GM12878 (cell line): ENCODE data around the gene PTRH2. TPM values are rescaled to one million over a fixed set of nuclear protein-coding genes. Genes with fewer than 3 reads are reported as not detected.

Source experiments
- ATAC-seq: fragments of 200-7000 bp; cut with Tn5 transposase; 3 replicates; pipeline ENCODE4 v1.9.1; 2020; ENCODE audit warnings: mild to moderate bottlenecking, moderate library complexity
- BruUV-seq: library from RNA; stranded (reverse); fragments of 400-500 nt; replicated peaks from 2 replicates; lab custom pipeline; 2021; lab: Mats Ljungman, UMichigan
- CTCF ChIA-PET: fragments of 300-600 bp; sonication (Branson Sonifier 250); formaldehyde crosslinking; extraction: SDS; loops from one replicate; lab custom pipeline; 2021; ENCODE audit warnings: inconsistent platforms; lab: Yijun Ruan, JAX
- POLR2A ChIA-PET: fragments of 350-600 bp; formaldehyde crosslinking; extraction: SDS; loops from one replicate; lab custom pipeline; 2021; ENCODE audit warnings: inconsistent platforms; lab: Charles Lee
- RAD21 ChIA-PET: fragments of 300-600 bp; sonication (Branson Sonifier 250); formaldehyde crosslinking; loops from one replicate; lab custom pipeline; 2023; ENCODE audit warnings: antibody characterized with exemption; ENCODE audit not compliant: unreplicated experiment; lab: Charles Lee
- SMC1A ChIA-PET: fragments of 300-600 bp; sonication (Branson Sonifier 250); formaldehyde crosslinking; loops from one replicate; lab custom pipeline; 2023; ENCODE audit not compliant: unreplicated experiment, uncharacterized antibody; lab: Charles Lee
- DNase-seq: peaks from one replicate; pipeline ENCODE4 v3.0.0-alpha.2; 2011; ENCODE audit warnings: low read depth, low spot score
- FAIRE-seq: peaks from 3 replicates; lab custom pipeline; 2011; peaks lifted over from hg19 to GRCh38; lab: Jason Lieb, UNC
- H2AFZ ChIP-seq: 2 replicates; pipeline ENCODE4 v1.6.0; 2011; ENCODE audit warnings: low read depth, low read length, control low read depth; ENCODE audit not compliant: control insufficient read depth
- H3K27ac ChIP-seq: 2 replicates; pipeline ENCODE4 v1.5.1; 2011; ENCODE audit warnings: control low read depth; ENCODE audit not compliant: control insufficient read depth, insufficient read depth
- H3K27me3 ChIP-seq, 2 experiments: replicated peaks in 1 of 2; 2 replicates each; pipeline versions ENCODE4 v1.6.0 to v1.6.1; 2011; ENCODE audit warnings: low read length in 1 of 2; ENCODE audit not compliant: control insufficient read depth in 2 of 2, insufficient read depth in 2 of 2
- H3K36me3 ChIP-seq, 2 experiments: 2 replicates each; pipeline ENCODE4 v1.5.1; 2011; ENCODE audit warnings: low read length in 1 of 2; ENCODE audit not compliant: control insufficient read depth in 2 of 2, insufficient read depth in 2 of 2
- H3K4me1 ChIP-seq: 2 replicates; pipeline ENCODE4 v1.6.1; 2011; ENCODE audit warnings: mild to moderate bottlenecking, low read length, moderate library complexity, mixed read lengths; ENCODE audit not compliant: control insufficient read depth, insufficient read depth
- H3K4me2 ChIP-seq: 2 replicates; pipeline ENCODE4 v1.6.0; 2011; ENCODE audit warnings: control low read depth; ENCODE audit not compliant: control insufficient read depth, insufficient read depth
- H3K4me3 ChIP-seq: fragments of 200-600 bp; sonication (generic); 2 replicates; pipeline ENCODE4 v1.5.1; 2016
- H3K79me2 ChIP-seq: 2 replicates; pipeline ENCODE4 v1.6.0; 2011; ENCODE audit warnings: low read length; ENCODE audit not compliant: control insufficient read depth, insufficient read depth
- H3K9ac ChIP-seq: 2 replicates; pipeline ENCODE4 v1.8.0; 2011; ENCODE audit warnings: low read length, control low read depth, mixed read lengths; ENCODE audit not compliant: control insufficient read depth, insufficient read depth
- H3K9me3 ChIP-seq: replicated peaks from 3 replicates; pipeline ENCODE4 v1.5.1; 2011; ENCODE audit warnings: mild to moderate bottlenecking, low read length; ENCODE audit not compliant: control insufficient read depth, insufficient read depth
- H4K20me1 ChIP-seq: 2 replicates; pipeline ENCODE4 v1.6.0; 2011; ENCODE audit not compliant: control insufficient read depth, insufficient read depth
- BCL11A ChIP-seq: IDR thresholded peaks from 2 replicates; pipeline ENCODE4 v1.6.1; 2011; ENCODE audit warnings: low read depth, low read length
- BRCA1 ChIP-seq: IDR thresholded peaks from 2 replicates; pipeline ENCODE4 v1.6.1; 2011; ENCODE audit warnings: low read depth, low read length, improper control_type of control experiment
- CBX3 ChIP-seq: fragments of 200-600 bp; sonication (generic); IDR thresholded peaks from 2 replicates; pipeline ENCODE4 v1.6.1; 2016; ENCODE audit warnings: low read depth, borderline replicate concordance
- JUND ChIP-seq: IDR thresholded peaks from 2 replicates; pipeline ENCODE4 v1.6.1; 2012; ENCODE audit warnings: low read depth, mild to moderate bottlenecking, low read length, improper control_type of control experiment, moderate library complexity
- MTA2 ChIP-seq: fragments of 450-650 bp; IDR thresholded peaks from 2 replicates; pipeline ENCODE4 v1.6.1; 2016; ENCODE audit warnings: low read depth, mild to moderate bottlenecking, moderate library complexity
- NFXL1 ChIP-seq: fragments of 450-650 bp; IDR thresholded peaks from 2 replicates; pipeline ENCODE4 v1.6.1; 2017; ENCODE audit warnings: antibody characterized with exemption, mild to moderate bottlenecking, borderline replicate concordance
- NFYA ChIP-seq: IDR thresholded peaks from 2 replicates; pipeline ENCODE4 v1.6.1; 2011; ENCODE audit warnings: low read depth, mild to moderate bottlenecking, low read length, improper control_type of control experiment, borderline replicate concordance
- PML ChIP-seq: IDR thresholded peaks from 2 replicates; pipeline ENCODE4 v1.6.1; 2012; ENCODE audit warnings: low read length, inconsistent platforms
- RAD21 ChIP-seq: IDR thresholded peaks from 2 replicates; pipeline ENCODE4 v1.6.1; 2011; ENCODE audit warnings: mild to moderate bottlenecking, low read depth, low read length, moderate library complexity; ENCODE audit not compliant: insufficient read depth
- SMC3 ChIP-seq: IDR thresholded peaks from 2 replicates; pipeline ENCODE4 v1.6.1; 2011; ENCODE audit warnings: low read length, improper control_type of control experiment, borderline replicate concordance
- SREBF1 ChIP-seq: IDR thresholded peaks from 2 replicates; pipeline ENCODE4 v1.6.1; 2012; ENCODE audit warnings: mild to moderate bottlenecking, low read length
- SUPT20H ChIP-seq: IDR thresholded peaks from 2 replicates; pipeline ENCODE4 v1.6.1; 2011; ENCODE audit warnings: low read depth, mild to moderate bottlenecking, low read length, moderate library complexity, borderline replicate concordance; ENCODE audit not compliant: control insufficient read depth
- WGBS: methylation state at CpG from one replicate; pipeline ENCODE4 v1.1.6; 2016; ENCODE audit warnings: low lambda C conversion rate; ENCODE audit not compliant: insufficient replicate concordance, insufficient coverage; ENCODE audit errors: missing lambda C conversion rate; 5-methylcytosine and 5-hydroxymethylcytosine counted together
- in situ Hi-C: fragments of 300-500 bp; cut with MboI; formaldehyde crosslinking; loops from 9 replicates; pipeline ENCODE4 v1.14.3; 2018; ENCODE audit warnings: mixed read lengths
- intact Hi-C: fragments of 100-400 bp; cut with micrococcal nuclease; formaldehyde crosslinking; loops from one replicate; pipeline ENCODE4 v1.14.2; 2022; ENCODE audit not compliant: unreplicated experiment
- polyA plus RNA-seq, 11 experiments: library from polyadenylated mRNA; depleted of rRNA in 4 of 11; unstranded in 6 of 11; stranded (reverse) in 5 of 11; fragments of >200 nt; fragmentation: Nextera tagmentation in 4 of 11; fragmentation: Illumina TruSeq in 1 of 11; extraction: Ambion mirVana in 4 of 11; extraction: Trizol in 1 of 11; gene quantifications; 1 replicate in 1 of 11; 2 replicates in 10 of 11; pipeline versions ENCODE4 v1.2.1 to v1.2.3, GENCODE V29; 2011 to 2016; ENCODE audit warnings: inconsistent platforms in 2 of 11, missing spikeins in 2 of 11, low read depth in 1 of 11
- total RNA-seq, 4 experiments: library from RNA; depleted of rRNA in 3 of 4; stranded (reverse); fragments of >200 nt in 3 of 4; fragmentation: Illumina TruSeq in 1 of 4; extraction: Trizol in 1 of 4; gene quantifications; 2 replicates each; pipeline versions ENCODE4 v1.2.1 to v1.2.3, GENCODE V29; 2013 to 2021
- TF ChIP-seq, protein P1 (sequence below): fragments of 450-650 bp; IDR thresholded peaks from 2 replicates; pipeline ENCODE4 v1.6.1; 2017; ENCODE audit warnings: borderline replicate concordance
- TF ChIP-seq, protein P2 (sequence below), 3 experiments: IDR thresholded peaks in 2 of 3; conservative IDR thresholded peaks in 1 of 3; 2 replicates each; pipeline ENCODE4 v1.5.1; 2011; ENCODE audit warnings: low read depth in 3 of 3, low read length in 3 of 3, mild to moderate bottlenecking in 3 of 3, control low read depth in 2 of 3, moderate library complexity in 2 of 3, inconsistent platforms in 1 of 3, mixed read lengths in 1 of 3; ENCODE audit not compliant: control insufficient read depth in 2 of 3, insufficient read depth in 1 of 3; ENCODE audit errors: extremely low read depth in 1 of 3
- TF ChIP-seq, protein P3 (sequence below): IDR thresholded peaks from 2 replicates; pipeline ENCODE4 v1.6.1; 2012; ENCODE audit warnings: low read length, inconsistent platforms

Gene PTRH2
- total and polyA plus RNA-seq, 10 of the 15 experiments (the other 5 are each of a cell fraction or from before 2014, with no cell fraction given) = 37.7 to 156 (median 63.4) TPM

DNA sequence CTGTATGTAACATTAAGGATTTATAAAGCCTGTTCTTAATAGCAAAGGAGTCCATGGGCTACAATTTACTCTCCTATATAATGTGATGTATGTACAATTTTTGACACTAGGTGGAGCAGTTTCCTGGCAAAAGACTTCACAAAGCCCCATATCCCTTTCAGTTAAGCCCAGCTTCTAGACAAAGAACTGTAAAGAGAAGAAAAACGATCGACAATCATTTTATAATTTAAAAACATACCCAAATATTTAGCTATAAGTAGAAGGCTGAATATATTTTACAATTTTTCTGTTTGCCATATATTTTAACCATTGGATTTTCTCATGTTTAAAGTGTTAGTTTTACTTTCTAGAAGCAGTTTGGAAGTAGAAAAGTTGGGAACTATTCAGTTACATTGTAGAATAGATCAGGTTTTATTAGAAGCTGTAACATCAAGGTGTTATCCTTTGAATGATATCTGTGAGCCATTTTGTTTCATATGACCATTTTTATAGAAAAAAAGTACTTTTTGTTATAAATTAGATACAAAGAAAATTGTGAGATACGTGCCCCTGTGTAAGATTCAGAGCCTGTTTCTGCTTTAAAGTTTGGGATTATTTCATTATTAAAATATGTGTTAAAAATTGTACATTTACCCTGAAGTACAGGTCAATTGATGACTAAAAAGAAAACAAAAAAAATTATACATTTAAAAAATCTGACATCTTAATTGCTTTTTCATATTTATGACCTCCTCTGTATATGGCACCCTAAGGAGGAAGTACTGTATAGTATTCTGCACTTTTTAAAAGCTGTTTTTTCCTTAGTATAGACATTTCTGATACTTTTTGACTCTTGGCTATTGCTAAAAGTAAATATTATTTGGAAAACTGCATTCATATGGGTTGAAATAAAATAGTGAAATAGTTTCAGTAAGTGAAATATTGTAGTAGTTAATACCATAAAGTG, 46.6 kb upstream of the PTRH2 start:
- BruUV-seq = no TSS peak
- H3K4me2 ChIP-seq = peak overlapping the region; percentile 11; the same call in 1 of the 2 replicates
- no peak overlapping the region for H3K4me3 ChIP-seq
- H3K36me3 ChIP-seq = peaks cover under 1 to 3% of the 10 kb centered on the region in 2 experiments; a peak in 1 of 4 replicates
- in situ Hi-C loops = no loop called here
- ChIA-PET CTCF (interaction anchor here (0.6 to 5.1 kb wide), 26 partner anchors 9 to 283 kb away, joined by 3 to 75 read pairs (median 8); partner anchors contain the start of genes PTRH2, RNFT1, RPS6KB1 and TUBD1), SMC1A (interaction anchor here (0.5 to 6.7 kb wide), 32 partner anchors 9 to 287 kb away, joined by 3 to 127 read pairs (median 7); partner anchors contain the start of genes PTRH2, RPS6KB1, TUBD1 and VMP1), POLR2A (interaction anchor here (0.6 to 5.2 kb wide), 14 partner anchors 26 to 286 kb away, joined by 3 to 29 read pairs (median 8); no protein-coding TSS in a partner anchor), RAD21 (interaction anchor here (0.6 to 6.4 kb wide), 27 partner anchors 8 to 315 kb away, joined by 3 to 142 read pairs (median 5); partner anchors contain the start of genes PTRH2, RNFT1, RPS6KB1 and TUBD1)
- no peaks in the 10 kb centered on the region for H4K20me1 ChIP-seq
- peak; percentile 68 for FAIRE-seq
- H3K9me3 ChIP-seq = no peaks in the 10 kb centered on the region; the same call in 2 of the 3 replicates
- no peaks in the 10 kb centered on the region for H3K27me3 ChIP-seq
- peaks cover 2% of the 10 kb centered on the region; the same call in 1 of the 2 replicates for H3K79me2 ChIP-seq
- 32% methylated on average over 3 of the region's 3 CpGs for WGBS
- peaks cover 13% of the 10 kb centered on the region for H3K4me1 ChIP-seq
- ATAC-seq = peak; percentile 91
- H3K27ac ChIP-seq = peak overlapping the region; percentile 33; the same call in 1 of the 2 replicates
- peak; percentile 73 for DNase-seq
- intact Hi-C loops = loop anchor here (1.0 to 5.0 kb wide), 4 partner anchors 75 to 159 kb away; no protein-coding TSS in a partner anchor
- 0 out of 2 replicates have a peak overlapping the region, but pooled peaks have one; percentile 7 for H3K9ac ChIP-seq
- H2AFZ ChIP-seq = 0 out of 2 replicates have a peak overlapping the region, but pooled peaks have one; percentile 12
- TF ChIP-seq PML (0 out of 2 replicates have a peak, but pooled peaks have one; percentile 13), BRCA1 (no peak), SMC3 (peak; percentile 94), MTA2 (no peak), BCL11A (no peak), JUND (no peak), NFXL1 (no peak), SREBF1 (no peak), RAD21 (peak; percentile 96), NFYA (no peak), SUPT20H (no peak), CBX3 (no peak)
- TF ChIP-seq, protein P1, sequence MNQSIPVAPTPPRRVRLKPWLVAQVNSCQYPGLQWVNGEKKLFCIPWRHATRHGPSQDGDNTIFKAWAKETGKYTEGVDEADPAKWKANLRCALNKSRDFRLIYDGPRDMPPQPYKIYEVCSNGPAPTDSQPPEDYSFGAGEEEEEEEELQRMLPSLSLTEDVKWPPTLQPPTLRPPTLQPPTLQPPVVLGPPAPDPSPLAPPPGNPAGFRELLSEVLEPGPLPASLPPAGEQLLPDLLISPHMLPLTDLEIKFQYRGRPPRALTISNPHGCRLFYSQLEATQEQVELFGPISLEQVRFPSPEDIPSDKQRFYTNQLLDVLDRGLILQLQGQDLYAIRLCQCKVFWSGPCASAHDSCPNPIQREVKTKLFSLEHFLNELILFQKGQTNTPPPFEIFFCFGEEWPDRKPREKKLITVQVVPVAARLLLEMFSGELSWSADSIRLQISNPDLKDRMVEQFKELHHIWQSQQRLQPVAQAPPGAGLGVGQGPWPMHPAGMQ = no peak
- TF ChIP-seq, protein P2, sequence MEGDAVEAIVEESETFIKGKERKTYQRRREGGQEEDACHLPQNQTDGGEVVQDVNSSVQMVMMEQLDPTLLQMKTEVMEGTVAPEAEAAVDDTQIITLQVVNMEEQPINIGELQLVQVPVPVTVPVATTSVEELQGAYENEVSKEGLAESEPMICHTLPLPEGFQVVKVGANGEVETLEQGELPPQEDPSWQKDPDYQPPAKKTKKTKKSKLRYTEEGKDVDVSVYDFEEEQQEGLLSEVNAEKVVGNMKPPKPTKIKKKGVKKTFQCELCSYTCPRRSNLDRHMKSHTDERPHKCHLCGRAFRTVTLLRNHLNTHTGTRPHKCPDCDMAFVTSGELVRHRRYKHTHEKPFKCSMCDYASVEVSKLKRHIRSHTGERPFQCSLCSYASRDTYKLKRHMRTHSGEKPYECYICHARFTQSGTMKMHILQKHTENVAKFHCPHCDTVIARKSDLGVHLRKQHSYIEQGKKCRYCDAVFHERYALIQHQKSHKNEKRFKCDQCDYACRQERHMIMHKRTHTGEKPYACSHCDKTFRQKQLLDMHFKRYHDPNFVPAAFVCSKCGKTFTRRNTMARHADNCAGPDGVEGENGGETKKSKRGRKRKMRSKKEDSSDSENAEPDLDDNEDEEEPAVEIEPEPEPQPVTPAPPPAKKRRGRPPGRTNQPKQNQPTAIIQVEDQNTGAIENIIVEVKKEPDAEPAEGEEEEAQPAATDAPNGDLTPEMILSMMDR (IDR thresholded peaks at IDR 0.05 in 2 of 3, conservative IDR thresholded peaks at IDR 0.05 in 1 of 3; ENCODE audit: control insufficient read depth in 2 of 3, extremely low read depth in 1 of 3, insufficient read depth in 1 of 3, low read depth in 3 of 3, low read length in 3 of 3) = peak; percentile 54 to 82 (median 62)
- TF ChIP-seq, protein P3, sequence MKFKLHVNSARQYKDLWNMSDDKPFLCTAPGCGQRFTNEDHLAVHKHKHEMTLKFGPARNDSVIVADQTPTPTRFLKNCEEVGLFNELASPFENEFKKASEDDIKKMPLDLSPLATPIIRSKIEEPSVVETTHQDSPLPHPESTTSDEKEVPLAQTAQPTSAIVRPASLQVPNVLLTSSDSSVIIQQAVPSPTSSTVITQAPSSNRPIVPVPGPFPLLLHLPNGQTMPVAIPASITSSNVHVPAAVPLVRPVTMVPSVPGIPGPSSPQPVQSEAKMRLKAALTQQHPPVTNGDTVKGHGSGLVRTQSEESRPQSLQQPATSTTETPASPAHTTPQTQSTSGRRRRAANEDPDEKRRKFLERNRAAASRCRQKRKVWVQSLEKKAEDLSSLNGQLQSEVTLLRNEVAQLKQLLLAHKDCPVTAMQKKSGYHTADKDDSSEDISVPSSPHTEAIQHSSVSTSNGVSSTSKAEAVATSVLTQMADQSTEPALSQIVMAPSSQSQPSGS = peak; percentile 23; the same call in 1 of the 2 replicates
